NB4 (cell line): Measurements from ENCODE around the gene HSD17B1.

ENCODE experiments used
- DNase-seq: peaks from one replicate; pipeline ENCODE4 v3.0.0; 2010; ENCODE audit warnings: low read depth
- H3K4me3 ChIP-seq: one replicate; pipeline ENCODE4 v1.5.1; 2011; ENCODE audit warnings: mild to moderate bottlenecking, low read depth, low read length, moderate library complexity
- TF ChIP-seq, protein P1 (sequence below): IDR thresholded peaks from 2 replicates; pipeline ENCODE4 v1.6.1; 2011; ENCODE audit warnings: low read depth, low read length

HSD17B1 gene

DNA sequence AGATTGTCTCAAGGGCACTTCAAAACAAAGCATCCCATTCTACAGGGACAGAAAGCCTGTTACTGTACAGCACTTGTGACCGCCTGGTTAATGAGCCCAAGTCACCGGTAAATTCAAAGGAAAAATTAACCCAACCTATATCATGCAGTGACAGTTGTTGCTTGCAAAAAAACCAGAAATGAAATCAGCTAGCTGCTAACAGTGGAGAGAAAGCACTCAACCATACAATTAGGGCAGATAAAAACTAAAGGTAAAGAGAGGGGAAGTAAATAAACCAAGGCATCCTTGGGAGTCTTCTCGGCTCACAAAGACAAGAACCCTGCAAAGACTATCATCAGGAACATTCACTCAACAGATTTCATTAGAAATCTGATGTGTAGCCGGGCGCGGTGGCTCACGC, 50.6 kb downstream of the HSD17B1 start:
- TF ChIP-seq, protein P1, sequence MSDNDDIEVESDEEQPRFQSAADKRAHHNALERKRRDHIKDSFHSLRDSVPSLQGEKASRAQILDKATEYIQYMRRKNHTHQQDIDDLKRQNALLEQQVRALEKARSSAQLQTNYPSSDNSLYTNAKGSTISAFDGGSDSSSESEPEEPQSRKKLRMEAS = no peak
- DNase-seq = no peak
- no peak overlapping the region for H3K4me3 ChIP-seq
